A204.1 (cell line): ENCODE results near the gene MCM3AP.
"Not testable (repeated sequence)": the region's sequence is repeated elsewhere in the genome, so short reads cannot be mapped to it uniquely, and the experiment has no call there.

Source experiments
- FAIRE-seq: peaks from 2 replicates; lab custom pipeline; 2012; peaks lifted over from hg19 to GRCh38; lab: Jason Lieb, UNC

MCM3AP gene

DNA sequence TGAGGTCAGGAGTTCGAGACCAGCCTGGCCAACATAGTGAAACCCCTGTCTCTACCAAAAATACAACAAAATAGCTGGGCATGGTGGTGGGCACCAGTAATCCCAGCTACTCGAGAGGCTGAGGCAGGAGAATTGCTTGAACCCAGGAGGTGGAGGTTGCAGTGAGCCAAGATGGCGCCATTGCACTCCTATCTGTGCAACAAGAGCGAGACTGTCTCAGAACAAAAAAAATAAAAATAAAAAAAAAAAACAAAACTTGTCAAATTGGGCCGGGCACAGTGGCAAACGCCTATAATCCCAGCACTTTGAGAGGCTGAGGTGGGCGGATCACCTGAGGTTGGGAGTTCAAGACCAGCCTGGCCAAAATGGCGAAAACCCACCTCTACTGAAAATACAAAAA, 24.8 kb upstream of the MCM3AP start:
- FAIRE-seq: not testable (repeated sequence)

- FAIRE-seq: no peak
Measured at GRCh38 chr21:46308431-46308830, 23.0 kb upstream of the MCM3AP start.

DNA sequence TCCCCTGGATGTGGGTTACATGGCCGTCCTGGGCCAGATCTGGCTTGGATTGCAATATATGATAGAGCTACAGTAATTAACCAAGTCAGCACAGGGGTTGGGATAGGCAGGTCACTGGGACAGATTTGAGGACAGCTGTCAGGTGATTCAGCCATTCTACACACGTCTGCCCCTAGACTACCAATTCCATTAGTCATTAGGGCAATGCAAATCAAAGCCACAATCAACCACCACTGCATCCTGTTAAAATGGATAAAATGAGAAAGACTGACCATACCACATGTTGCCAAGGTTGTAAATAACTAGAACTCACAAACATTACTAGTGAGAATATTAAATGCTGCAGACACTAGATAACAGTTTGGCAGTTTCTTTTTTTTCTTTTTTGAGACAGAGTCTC, 22.2 kb upstream of the MCM3AP start:
- FAIRE-seq: no peak

DNA sequence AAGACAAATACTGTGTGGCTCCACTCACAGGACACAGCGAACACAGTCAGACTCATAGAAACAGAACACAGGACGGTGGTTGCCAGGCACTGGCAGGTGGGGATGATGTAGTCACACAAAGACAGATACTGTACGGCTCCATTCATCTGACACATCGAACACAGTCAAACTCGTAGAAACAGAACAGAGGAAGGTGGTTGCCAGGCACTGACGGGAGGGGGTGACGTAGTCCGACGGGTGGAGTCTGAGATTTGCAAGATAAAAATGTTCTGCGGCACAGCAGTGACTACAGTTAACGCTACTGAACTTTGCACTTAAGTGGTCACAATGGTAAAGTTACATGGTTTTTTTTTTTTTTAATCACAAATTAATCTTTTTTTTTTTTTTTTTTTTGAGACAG, 19.5 kb upstream of the MCM3AP start:
- FAIRE-seq: no peak

DNA sequence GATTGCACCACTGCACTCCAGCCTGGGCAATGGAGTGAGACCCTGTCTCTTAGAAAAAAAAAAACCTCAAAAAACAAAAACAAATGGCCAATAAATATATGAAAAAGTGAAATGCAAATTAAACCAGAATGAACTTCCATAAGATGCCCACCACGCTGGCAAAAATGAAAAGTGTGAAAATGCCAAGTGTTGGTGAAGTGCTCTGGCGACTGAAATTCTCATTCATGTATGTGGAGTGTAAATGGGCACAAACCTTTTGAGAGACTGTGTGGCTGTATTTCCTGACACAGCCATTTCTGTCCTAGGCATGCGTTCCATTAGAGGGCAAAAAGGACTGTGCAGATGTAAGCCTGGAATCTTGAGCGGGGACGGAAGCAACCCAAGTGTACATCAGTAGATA, 19.0 kb upstream of the MCM3AP start:
- no peak for FAIRE-seq

- FAIRE-seq: no peak
Measured at GRCh38 chr21:46301759-46302158, 16.3 kb upstream of the MCM3AP start.

- no peak for FAIRE-seq
Measured at GRCh38 chr21:46299167-46299566, 13.8 kb upstream of the MCM3AP start.

GRCh38 chr21:46297338-46298271, 12.2 kb upstream of the MCM3AP start:
- FAIRE-seq: no peak

- FAIRE-seq: no peak
Measured at GRCh38 chr21:46295996-46296752, 10.8 kb upstream of the MCM3AP start.

DNA sequence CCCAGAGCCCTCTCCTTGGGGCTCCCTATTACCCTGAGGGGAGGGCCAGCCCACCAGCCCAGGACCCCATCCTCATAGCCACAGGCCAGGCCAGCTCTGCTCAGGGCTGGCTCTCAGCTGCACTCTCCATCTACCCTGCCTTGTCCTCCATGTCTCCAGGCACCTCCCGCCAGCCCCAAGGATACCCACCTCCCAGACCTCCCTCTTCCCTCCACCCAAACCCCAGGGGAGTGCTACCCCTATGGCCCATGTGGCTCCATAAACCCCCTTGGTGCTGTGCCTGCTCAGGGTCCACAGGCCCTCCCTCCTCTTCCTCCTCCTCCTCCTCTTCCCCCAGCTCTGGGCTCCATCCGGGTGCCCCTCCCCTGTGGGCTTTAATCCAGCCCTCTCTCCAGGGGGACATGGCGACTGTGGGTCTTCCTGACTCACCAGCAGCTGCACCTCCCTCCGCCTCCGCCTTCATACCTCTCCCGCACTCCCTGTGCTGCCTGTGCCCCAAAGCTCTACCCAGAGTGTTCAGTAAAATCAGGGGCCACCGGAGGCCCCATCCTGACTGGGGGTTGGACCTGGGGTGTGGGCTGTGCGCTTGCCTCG, 9.9 kb upstream of the MCM3AP start:
- no peak for FAIRE-seq

GRCh38 chr21:46294647-46295176, 9.3 kb upstream of the MCM3AP start:
- no peak for FAIRE-seq

- FAIRE-seq: no peak
Measured at GRCh38 chr21:46291561-46291960, 6.2 kb upstream of the MCM3AP start.

DNA sequence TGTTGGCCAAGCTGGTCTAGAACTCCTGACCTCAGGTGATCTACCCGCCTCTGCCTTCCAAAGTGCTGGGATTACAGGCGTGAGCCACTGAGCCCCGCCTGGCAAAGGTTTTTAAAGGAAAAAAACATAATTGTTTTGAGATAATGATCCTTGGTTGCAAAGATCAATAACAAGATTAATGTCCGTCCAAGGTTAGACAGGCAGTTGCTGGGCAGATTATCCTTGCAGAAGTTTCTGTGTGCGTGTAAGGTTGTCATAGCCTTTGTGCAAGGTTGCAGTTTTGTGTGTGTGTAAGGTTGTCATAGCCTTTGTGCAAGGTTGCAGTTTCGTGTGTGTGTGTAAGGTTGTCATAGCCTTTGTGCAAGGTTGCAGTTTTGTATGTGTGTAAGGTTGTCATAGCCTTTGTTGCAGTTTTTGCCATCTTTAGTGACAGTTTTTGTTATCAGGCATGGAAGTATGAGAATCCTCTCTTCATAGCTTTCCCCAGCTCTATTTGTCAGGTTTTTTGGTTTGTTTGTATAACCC, 4.3 kb upstream of the MCM3AP start:
- no peak for FAIRE-seq

DNA sequence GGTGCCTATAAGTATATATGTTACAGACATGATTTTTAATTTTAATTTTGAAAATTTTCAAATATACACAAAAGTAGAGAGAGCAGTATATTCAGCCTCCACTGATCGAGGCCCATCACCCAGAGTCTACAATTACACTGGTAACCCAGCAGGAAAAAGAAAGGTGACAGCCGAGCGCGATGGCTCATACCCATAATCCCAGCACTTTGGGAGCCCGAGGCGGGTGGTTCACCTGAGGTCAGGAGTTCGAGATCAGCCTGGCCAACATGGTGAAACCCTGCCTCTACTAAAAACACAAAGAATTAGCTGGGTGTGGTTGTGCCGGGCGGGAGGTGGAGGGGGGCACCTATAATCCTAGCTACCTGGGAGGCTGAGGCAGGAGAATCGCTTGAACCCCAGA, 2.1 kb upstream of the MCM3AP start:
- FAIRE-seq: no peak

GRCh38 chr21:46286648-46287002, 1.2 kb upstream of the MCM3AP start:
- no peak for FAIRE-seq

- FAIRE-seq: no peak
Measured at GRCh38 chr21:46285761-46286647, 593 bp upstream of the MCM3AP start, which contains the start of gene YBEY. TSS of gene YBEY (plus strand) at chr21:46286342. CDS start at chr21:46286914, 572 bp downstream.

DNA sequence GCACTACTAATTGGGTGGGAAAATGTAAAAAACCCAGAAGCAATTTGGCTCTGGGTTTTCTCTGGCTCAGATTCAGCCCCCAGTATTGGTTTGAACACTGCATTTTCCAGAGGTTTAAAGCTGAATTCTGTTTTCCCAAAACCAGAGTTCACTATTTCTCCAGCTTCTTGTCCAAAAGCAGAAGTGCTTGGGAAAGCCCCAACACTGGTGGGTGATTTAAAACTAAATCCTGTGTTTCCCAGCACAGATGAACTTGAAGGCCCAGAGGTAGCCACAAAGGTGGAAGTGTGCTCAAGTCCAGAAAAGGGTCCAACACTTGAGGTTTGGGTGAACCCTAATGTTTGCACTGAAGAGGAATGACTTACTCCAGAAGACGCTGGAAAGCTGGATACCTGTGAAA, 678 bp downstream of the MCM3AP start:
- FAIRE-seq: no peak

DNA sequence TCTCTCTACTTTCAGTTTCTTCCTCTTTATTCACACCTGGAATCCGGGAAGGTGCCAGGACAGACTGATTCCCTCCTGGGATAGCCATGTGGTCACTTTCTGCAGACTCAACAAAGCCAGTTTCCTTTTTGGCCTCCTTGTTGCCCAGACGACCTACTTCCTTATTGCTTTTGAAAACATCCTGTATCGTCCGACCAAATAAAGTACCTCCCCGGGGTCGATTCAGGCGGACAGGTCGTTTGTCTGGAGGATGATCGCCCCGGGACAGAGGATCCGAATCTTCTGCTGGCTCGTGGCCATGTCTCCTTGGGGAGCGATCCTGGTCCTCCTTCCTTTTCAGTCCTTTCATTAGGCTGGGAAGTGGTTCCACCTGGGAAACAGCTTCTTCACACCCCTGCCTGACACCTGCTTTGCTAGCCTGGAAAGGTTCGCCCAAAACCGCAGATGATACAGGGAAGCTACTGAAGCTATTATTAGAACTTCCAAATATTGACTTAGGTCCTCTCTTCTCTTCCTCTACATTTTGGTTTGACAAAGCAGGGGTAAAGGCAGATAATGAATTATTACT, 1.2 kb downstream of the MCM3AP start:
- FAIRE-seq: no peak

DNA sequence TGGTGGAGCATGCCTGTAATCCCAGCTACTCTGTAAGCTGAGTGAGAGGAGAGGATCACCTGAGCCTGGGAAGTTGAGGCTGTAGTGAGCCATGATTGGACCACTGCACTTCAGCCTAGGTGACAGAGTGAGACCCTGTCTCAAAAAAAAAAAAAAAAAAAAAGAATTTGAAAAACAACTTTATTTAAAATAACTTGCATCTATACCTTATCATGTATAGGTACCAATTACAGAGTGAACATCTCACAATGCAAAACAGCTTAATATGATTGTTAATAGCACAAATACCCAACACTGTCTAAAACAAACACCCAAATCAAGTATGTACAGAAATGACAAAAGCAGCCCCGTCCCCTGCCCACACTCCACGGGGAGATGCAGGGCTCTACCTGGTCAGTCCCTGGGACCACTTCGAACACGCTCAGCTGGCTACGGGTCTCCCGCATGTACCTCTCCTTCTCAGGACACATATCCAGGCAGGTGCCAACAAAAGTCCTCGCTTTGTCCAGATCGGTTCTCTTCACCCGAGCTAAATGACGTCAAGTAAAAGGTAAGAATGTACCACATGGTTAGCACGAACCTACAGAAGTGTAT, 10.5 kb downstream of the MCM3AP start:
- no peak for FAIRE-seq

DNA sequence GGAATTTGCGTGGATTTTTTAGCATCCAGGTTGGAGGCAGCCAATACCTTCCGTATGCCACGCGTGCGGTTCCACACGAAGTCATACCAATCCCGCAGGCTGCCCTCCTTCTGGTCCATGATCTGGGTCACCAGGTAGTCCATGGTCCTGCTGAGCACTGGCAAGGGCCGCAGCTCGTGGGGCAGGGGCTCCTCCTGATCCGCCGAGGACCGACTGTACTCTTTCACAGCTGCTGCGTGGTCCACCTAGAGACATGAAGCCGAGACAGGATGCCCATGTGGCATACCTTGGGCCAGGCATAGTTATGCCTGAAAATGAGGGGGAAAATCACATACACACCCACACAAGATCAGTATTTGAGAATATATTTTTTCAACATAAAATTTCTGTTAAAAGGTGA, 12.1 kb downstream of the MCM3AP start:
- no peak for FAIRE-seq

DNA sequence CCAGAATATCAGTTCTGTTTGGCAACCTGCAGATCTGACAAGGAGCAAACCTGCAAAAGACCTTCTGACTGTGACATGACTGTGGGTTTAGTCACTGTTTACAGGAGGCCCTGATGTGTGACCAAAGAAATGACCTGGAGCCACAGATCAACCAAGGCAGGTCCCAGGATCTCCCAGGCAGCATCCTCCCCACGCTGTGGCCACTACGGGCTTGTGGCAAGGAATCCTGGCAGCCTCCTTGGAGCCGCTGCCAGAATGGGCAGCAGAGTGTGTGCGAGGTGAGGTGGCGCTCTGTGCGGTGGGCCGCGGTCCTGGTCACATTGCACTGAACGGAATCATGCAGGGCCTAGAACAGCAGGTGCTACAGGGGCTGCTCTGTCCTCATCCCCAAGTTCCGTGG, 15.9 kb downstream of the MCM3AP start:
- no peak for FAIRE-seq
